ENCODE measurements around the gene ABL1.

The ABL1 gene

DNA sequence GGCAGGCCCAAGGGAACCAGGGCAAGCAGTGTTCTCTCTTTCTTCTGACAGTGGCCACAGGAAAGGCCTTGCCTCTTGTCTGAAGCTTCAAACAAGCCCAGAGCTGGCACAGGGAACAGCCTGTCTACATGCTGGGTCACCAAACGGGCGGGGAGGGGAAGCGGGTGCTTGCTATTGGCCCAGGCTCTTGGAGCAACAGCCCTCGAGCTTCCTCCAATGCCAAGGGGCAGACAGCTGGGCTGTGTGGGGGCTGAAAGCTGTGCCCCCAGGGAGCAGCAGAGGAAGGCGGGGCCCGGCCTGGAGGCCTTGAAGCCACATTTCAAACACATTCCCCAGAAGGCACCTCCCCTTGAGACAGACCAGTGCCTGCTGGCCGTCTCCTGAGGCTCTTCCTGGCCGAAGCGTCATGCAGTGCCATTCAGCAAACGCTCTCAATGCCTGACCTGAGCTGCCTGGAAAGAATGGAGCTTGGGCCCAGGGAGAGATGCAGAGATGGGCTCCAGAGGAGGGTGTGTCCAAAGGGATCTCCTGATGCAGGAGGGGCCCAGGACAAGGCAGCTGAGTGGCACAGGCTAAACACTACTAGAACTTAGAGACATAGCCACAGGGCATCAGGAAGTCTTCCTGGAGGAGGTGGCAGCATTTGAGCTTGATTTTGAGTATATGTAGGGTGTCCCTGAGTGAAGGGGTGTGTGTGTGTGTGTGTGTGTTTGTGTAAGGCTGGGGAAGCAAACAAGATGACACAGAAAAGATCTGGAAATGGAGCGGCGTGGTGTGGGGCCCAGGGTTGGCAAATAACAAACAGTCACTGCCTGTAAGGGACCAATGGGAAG, 101.4 kb downstream of the ABL1 start:
- H3K9me3 ChIP-seq (ENCODE audit: control insufficient read depth, low read length) = no peaks in the 10 kb centered on the region
- H2AFZ ChIP-seq = no peak overlapping the region
- H3K4me2 ChIP-seq (ENCODE audit: low read length) = no peak overlapping the region
- TF ChIP-seq, protein P1, sequence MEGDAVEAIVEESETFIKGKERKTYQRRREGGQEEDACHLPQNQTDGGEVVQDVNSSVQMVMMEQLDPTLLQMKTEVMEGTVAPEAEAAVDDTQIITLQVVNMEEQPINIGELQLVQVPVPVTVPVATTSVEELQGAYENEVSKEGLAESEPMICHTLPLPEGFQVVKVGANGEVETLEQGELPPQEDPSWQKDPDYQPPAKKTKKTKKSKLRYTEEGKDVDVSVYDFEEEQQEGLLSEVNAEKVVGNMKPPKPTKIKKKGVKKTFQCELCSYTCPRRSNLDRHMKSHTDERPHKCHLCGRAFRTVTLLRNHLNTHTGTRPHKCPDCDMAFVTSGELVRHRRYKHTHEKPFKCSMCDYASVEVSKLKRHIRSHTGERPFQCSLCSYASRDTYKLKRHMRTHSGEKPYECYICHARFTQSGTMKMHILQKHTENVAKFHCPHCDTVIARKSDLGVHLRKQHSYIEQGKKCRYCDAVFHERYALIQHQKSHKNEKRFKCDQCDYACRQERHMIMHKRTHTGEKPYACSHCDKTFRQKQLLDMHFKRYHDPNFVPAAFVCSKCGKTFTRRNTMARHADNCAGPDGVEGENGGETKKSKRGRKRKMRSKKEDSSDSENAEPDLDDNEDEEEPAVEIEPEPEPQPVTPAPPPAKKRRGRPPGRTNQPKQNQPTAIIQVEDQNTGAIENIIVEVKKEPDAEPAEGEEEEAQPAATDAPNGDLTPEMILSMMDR (IDR thresholded peaks at IDR 0.05) = no peak
- H3K9ac ChIP-seq = no peak overlapping the region
- no peaks in the 10 kb centered on the region for H3K27me3 ChIP-seq (ENCODE audit: control insufficient read depth, insufficient read depth, low read length)
- H3K79me2 ChIP-seq = no peaks in the 10 kb centered on the region
- peak overlapping the region; percentile 12 for H3K27ac ChIP-seq
- H3K36me3 ChIP-seq (ENCODE audit: control insufficient read depth, insufficient read depth, low read length) = no peaks in the 10 kb centered on the region
- no peak overlapping the region for H3K4me3 ChIP-seq (ENCODE audit: low read depth, low read length)
- H3K4me1 ChIP-seq = no peaks in the 10 kb centered on the region
